Right lobe of liver (tissue), 4 donors: Measurements from ENCODE around the gene PEA15.

Source experiments
- CTCF ChIP-seq, 4 donors: fragments of 200-600 bp in 3 of 4; fragments of 450-650 bp in 1 of 4; IDR thresholded peaks; one replicate each; pipeline versions ENCODE4 v1.5.1 to v1.8.0; 2016 to 2022; ENCODE audit warnings: antibody characterized with exemption in 4 of 4, mild to moderate bottlenecking in 2 of 4
- POLR2A ChIP-seq: fragments of 450-650 bp; IDR thresholded peaks from one replicate; pipeline ENCODE4 v1.6.1; 2017; ENCODE audit warnings: antibody characterized with exemption, mild to moderate bottlenecking
- donor health status: DM: no; HTN: no; CAD: no.
- donor health status: DM: no; HTN: no; CAD: no.
- donor health status: DM: no; HTN: yes; CAD: no.

- no peak for TF ChIP-seq POLR2A
- no peak for TF ChIP-seq CTCF (IDR thresholded peaks at IDR 0.05)
Measured at GRCh38 chr1:160157174-160157573, 48.0 kb upstream of the PEA15 start.
